ENCODE results near the gene ASB18.

The ASB18 gene

DNA sequence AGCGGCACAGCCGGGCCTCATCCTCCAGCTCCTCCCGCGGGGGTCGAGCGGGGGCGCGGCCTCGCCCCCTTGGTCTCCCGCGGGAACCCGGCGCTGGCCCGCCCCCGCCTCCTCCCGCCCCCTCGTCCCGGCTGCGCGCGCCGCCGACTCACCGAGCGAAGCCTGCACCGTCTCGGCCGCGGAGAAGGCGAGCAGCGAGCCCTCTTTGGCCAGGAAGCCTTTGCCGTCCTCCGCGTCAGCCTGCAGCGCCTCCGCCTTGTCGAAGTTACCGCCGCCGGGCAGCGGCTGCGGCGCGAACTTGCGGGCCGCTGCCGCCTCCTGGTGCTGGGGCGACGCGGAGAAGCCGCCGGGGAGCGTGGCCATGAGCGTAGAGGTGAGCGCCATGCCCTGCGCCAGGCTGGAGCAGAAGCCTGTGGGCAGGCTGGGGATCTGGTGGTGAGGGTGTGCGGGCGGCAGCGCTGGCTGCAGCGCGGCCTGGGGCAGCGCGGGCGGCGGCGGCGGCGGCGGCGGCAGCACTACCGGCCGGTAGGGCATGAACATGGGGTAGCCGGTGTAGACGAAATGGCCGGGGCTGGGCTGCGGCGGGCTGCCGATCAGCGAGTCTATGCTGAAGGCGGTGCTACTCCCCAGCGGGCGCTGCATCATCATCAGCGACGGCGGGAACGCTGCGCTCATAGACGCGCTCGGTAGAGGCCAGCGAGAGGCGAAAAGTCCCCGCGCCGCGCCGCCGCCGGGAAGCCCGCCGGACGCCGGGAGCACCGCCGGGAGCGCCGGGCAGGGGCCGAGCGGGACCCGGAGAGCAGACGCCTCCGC lies 96.7 kb downstream of the ASB18 start:
- H3K36me3 ChIP-seq (replicated peaks; ENCODE audit: low read depth, low read length): no peaks in the 10 kb centered on the region
- no peak overlapping the region for H3K4me3 ChIP-seq (ENCODE audit: low read length)
- no peaks in the 10 kb centered on the region for H3K4me1 ChIP-seq (ENCODE audit: low read length)
- no peak overlapping the region for H3K4me2 ChIP-seq (ENCODE audit: low read length)
- H3K27me3 ChIP-seq (ENCODE audit: low read depth, low read length): no peaks in the 10 kb centered on the region
- TF ChIP-seq, protein P1, sequence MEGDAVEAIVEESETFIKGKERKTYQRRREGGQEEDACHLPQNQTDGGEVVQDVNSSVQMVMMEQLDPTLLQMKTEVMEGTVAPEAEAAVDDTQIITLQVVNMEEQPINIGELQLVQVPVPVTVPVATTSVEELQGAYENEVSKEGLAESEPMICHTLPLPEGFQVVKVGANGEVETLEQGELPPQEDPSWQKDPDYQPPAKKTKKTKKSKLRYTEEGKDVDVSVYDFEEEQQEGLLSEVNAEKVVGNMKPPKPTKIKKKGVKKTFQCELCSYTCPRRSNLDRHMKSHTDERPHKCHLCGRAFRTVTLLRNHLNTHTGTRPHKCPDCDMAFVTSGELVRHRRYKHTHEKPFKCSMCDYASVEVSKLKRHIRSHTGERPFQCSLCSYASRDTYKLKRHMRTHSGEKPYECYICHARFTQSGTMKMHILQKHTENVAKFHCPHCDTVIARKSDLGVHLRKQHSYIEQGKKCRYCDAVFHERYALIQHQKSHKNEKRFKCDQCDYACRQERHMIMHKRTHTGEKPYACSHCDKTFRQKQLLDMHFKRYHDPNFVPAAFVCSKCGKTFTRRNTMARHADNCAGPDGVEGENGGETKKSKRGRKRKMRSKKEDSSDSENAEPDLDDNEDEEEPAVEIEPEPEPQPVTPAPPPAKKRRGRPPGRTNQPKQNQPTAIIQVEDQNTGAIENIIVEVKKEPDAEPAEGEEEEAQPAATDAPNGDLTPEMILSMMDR (IDR thresholded peaks at IDR 0.05; ENCODE audit: low read depth, low read length): no peak
- no peak for TF ChIP-seq EZH2phosphoT487 (IDR thresholded peaks at IDR 0.05; ENCODE audit: low read depth)
- H3K9me3 ChIP-seq (ENCODE audit: insufficient read depth, low read length): no peaks in the 10 kb centered on the region
- H3K27ac ChIP-seq (ENCODE audit: low read length): no peak overlapping the region
- no peak overlapping the region for H3K9ac ChIP-seq (ENCODE audit: low read length)
- no peaks in the 10 kb centered on the region for H4K20me1 ChIP-seq (ENCODE audit: insufficient read depth, low read length)
- H3K79me2 ChIP-seq (ENCODE audit: low read length): no peaks in the 10 kb centered on the region
- H2AFZ ChIP-seq (ENCODE audit: low read depth, low read length): no peak overlapping the region

DNA sequence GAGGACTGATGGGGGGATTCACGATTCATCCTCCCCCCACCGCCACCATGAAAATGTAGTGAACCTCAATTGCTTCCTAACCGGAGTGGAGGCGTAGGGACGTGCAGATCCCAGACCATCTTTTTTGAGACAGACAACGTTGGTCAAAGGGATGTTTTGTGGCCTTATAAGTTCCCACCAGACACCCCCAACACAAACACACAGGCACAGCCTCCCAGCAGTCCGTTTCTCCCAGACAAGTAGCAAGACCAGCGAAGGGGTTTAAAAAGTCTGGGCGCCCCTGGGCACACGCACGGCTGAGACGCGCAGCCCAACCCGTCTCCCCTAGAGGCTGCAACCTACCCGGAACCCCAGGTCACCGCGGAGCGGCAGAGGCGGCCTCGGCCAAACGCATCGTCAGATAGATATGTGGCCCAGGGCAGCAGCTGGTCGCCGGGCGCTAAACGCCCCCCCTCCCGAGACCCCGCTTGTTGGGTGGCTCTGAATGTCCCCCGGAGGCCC lies 97.4 kb downstream of the ASB18 start:
- no peak overlapping the region for H3K27ac ChIP-seq (ENCODE audit: low read length)
- H3K9me3 ChIP-seq (ENCODE audit: insufficient read depth, low read length): no peaks in the 10 kb centered on the region
- no peak overlapping the region for H2AFZ ChIP-seq (ENCODE audit: low read depth, low read length)
- H3K79me2 ChIP-seq (ENCODE audit: low read length): no peaks in the 10 kb centered on the region
- H3K4me2 ChIP-seq (ENCODE audit: low read length): no peak overlapping the region
- H3K9ac ChIP-seq (ENCODE audit: low read length): no peak overlapping the region
- no peaks in the 10 kb centered on the region for H3K4me1 ChIP-seq (ENCODE audit: low read length)
- H4K20me1 ChIP-seq (ENCODE audit: insufficient read depth, low read length): no peaks in the 10 kb centered on the region
- H3K4me3 ChIP-seq (ENCODE audit: low read length): no peak overlapping the region
- no peaks in the 10 kb centered on the region for H3K27me3 ChIP-seq (ENCODE audit: low read depth, low read length)
- no peak for TF ChIP-seq EZH2phosphoT487 (IDR thresholded peaks at IDR 0.05; ENCODE audit: low read depth)
- TF ChIP-seq, protein P1 (IDR thresholded peaks at IDR 0.05; ENCODE audit: low read depth, low read length): no peak
- no peaks in the 10 kb centered on the region for H3K36me3 ChIP-seq (replicated peaks; ENCODE audit: low read depth, low read length)

- no peaks in the 10 kb centered on the region for H3K9me3 ChIP-seq (ENCODE audit: insufficient read depth, low read length)
- no peaks in the 10 kb centered on the region for H3K36me3 ChIP-seq (replicated peaks; ENCODE audit: low read depth, low read length)
- no peaks in the 10 kb centered on the region for H3K79me2 ChIP-seq (ENCODE audit: low read length)
- H3K27ac ChIP-seq (ENCODE audit: low read length): no peak overlapping the region
- H3K27me3 ChIP-seq (ENCODE audit: low read depth, low read length): no peaks in the 10 kb centered on the region
- no peak overlapping the region for H3K4me3 ChIP-seq (ENCODE audit: low read length)
- H4K20me1 ChIP-seq (ENCODE audit: insufficient read depth, low read length): no peaks in the 10 kb centered on the region
- no peak overlapping the region for H3K4me2 ChIP-seq (ENCODE audit: low read length)
- H3K9ac ChIP-seq (ENCODE audit: low read length): no peak overlapping the region
- H3K4me1 ChIP-seq (ENCODE audit: low read length): no peaks in the 10 kb centered on the region
- H2AFZ ChIP-seq (ENCODE audit: low read depth, low read length): no peak overlapping the region
- TF ChIP-seq, protein P1 (IDR thresholded peaks at IDR 0.05; ENCODE audit: low read depth, low read length): no peak
- no peak for TF ChIP-seq EZH2phosphoT487 (IDR thresholded peaks at IDR 0.05; ENCODE audit: low read depth)
These were observed 98.1 kb downstream of the ASB18 start for GRCh38 chr2:236165842-236166795.

All from OCI-LY3 (cell line).